ENCODE measurements around the gene MAPK1.

MAPK1 gene

DNA sequence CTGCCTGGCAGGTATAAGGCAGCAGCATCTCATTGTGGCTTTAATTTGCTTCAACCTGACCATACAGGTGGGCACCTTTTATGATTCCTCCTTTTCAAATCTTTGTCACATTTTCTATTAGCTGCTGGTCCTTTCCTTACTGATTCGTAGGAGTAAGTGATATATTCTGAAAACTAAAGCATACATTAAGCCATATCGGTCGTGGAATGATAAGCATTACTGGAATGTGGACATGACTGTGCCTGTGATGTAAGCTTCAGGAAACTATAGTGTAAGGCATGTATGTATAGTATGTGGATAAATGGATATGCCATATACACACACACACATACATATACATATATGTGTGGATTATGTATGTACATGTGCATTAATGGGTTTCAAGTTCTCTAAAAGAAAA is 152.7 kb downstream of the MAPK1 start:
- no peak for DNase-seq (ENCODE audit: low read depth)
- TF ChIP-seq, protein P1, sequence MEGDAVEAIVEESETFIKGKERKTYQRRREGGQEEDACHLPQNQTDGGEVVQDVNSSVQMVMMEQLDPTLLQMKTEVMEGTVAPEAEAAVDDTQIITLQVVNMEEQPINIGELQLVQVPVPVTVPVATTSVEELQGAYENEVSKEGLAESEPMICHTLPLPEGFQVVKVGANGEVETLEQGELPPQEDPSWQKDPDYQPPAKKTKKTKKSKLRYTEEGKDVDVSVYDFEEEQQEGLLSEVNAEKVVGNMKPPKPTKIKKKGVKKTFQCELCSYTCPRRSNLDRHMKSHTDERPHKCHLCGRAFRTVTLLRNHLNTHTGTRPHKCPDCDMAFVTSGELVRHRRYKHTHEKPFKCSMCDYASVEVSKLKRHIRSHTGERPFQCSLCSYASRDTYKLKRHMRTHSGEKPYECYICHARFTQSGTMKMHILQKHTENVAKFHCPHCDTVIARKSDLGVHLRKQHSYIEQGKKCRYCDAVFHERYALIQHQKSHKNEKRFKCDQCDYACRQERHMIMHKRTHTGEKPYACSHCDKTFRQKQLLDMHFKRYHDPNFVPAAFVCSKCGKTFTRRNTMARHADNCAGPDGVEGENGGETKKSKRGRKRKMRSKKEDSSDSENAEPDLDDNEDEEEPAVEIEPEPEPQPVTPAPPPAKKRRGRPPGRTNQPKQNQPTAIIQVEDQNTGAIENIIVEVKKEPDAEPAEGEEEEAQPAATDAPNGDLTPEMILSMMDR (IDR thresholded peaks at IDR 0.05; ENCODE audit: low read length, missing control alignments) = no peak
- H3K4me3 ChIP-seq (replicated peaks; ENCODE audit: low read depth, low read length) = no peak overlapping the region

DNA sequence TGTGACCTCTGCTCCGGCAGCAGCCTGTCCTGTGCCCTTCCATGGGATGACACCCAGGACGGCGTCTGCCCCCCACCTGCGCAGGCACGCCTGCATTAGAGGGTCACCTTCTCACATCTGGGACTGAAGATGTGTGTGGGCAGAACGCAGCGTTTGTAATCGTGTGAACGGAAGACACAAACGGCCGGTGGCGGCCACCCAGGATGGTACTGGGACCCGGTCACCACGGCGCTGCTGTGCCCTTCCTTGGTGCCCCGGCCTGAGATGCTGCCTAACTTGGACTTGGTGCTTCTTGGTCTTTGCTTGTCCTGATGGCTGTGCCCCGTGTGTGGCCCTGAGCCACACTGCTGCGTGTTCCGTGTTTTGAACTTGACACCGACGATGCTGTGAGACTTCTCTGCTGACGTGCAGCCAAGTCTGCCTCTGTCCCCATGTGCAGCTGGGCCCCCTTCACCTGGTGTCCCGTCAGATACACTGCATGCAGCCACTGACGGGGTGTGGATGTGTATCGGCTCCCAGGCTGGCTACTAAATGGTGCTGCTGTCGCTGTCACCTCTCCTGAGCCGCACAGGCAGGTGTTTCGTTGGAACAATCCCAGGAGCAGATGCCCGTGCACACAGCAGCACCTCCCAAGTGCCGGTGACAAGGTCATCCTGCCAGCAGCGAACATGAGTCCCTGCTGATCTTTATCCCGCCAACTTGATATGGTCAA is 153.2 kb downstream of the MAPK1 start:
- no peak for DNase-seq (ENCODE audit: low read depth)
- no peak overlapping the region for H3K4me3 ChIP-seq (replicated peaks; ENCODE audit: low read depth, low read length)
- TF ChIP-seq, protein P1 (IDR thresholded peaks at IDR 0.05; ENCODE audit: low read length, missing control alignments) = no peak

DNA sequence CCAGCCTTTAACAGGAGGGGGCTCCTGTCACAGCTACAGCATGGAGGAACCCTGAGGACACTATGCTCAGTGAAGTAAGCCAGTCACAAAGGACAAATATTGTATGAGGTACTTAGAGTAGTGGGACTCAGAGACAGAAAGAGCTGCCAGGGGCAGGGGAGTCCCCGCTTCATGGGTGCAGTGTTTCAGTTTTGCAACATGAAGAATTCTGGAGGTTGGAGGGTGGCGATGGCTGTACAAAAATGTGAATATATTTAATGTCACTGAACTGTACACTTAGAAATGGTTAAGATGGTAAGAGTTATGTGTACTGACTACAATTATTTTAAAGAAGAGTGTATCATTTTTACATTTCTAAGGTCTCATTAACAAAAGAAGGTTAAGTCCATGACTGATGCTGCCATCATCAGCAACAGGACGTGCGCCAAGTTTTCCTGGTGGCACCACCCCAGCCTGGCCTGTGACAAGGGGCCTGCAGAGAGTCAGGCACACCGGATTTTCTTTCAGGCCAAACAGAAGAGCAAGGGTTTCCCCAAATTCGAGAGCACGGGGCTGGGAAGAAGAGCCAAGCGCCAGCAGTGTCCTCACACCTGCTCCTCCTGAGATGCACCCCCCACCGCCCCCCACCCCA is 153.9 kb downstream of the MAPK1 start:
- no peak for DNase-seq (ENCODE audit: low read depth)
- no peak overlapping the region for H3K4me3 ChIP-seq (replicated peaks; ENCODE audit: low read depth, low read length)
- TF ChIP-seq, protein P1 (IDR thresholded peaks at IDR 0.05; ENCODE audit: low read length, missing control alignments) = no peak

GRCh38 chr22:21712751-21713427 is 154.6 kb downstream of the MAPK1 start:
- peak; percentile 86 for DNase-seq (ENCODE audit: low read depth)
- TF ChIP-seq, protein P1 (IDR thresholded peaks at IDR 0.05; ENCODE audit: low read length, missing control alignments) = peak; percentile 89
- H3K4me3 ChIP-seq (replicated peaks; ENCODE audit: low read depth, low read length) = peak overlapping the region; percentile 23

GRCh38 chr22:21711851-21712250 is 155.6 kb downstream of the MAPK1 start:
- no peak for DNase-seq (ENCODE audit: low read depth)
- TF ChIP-seq, protein P1 (IDR thresholded peaks at IDR 0.05; ENCODE audit: low read length, missing control alignments) = no peak
- H3K4me3 ChIP-seq (replicated peaks; ENCODE audit: low read depth, low read length) = no peak overlapping the region

DNA sequence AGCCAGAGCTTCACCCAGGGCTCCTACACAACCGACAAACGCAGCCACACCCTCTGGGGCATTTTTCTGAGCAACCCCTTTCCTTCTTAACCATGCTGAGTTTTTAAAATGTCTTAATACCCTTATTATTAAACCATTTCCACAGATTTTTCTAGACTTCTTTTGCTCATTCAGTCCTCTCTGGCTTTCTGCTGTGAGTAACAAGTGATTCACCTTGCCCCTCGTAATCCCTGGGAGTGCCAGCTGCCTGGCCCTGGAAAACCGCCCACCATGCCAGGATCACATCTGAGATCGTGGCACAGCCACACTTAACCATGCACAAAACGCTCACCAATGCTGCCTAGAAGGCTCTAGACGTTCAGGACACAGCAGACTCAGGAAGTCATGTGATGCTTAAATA is 157.3 kb downstream of the MAPK1 start:
- TF ChIP-seq, protein P1 (IDR thresholded peaks at IDR 0.05; ENCODE audit: low read length, missing control alignments) = no peak
- H3K4me3 ChIP-seq (replicated peaks; ENCODE audit: low read depth, low read length) = no peak overlapping the region
- no peak for DNase-seq (ENCODE audit: low read depth)
